Renal cortical epithelial cell (primary cell): ENCODE data around the gene SLC7A7. TPM values are rescaled to one million over a fixed set of nuclear protein-coding genes. Genes with fewer than 3 reads are reported as not detected.
"Not testable (repeated sequence)": the region's sequence is repeated elsewhere in the genome, so short reads cannot be mapped to it uniquely, and the experiment has no call there.

ENCODE experiments used
- DNase-seq: peaks from one replicate; pipeline ENCODE4 v3.0.0-alpha.2; 2011; ENCODE audit warnings: low read depth
- total RNA-seq: library from RNA; depleted of rRNA; stranded (reverse); fragments of >200 nt; gene quantifications from 2 replicates; pipeline ENCODE4 v1.2.3, GENCODE V29; 2014

Gene SLC7A7
- total RNA-seq, 1 donor from 2014 or later = 12.7 TPM

- no peak for DNase-seq
Observed at GRCh38 chr14:22843123-22843925, 28.1 kb upstream of the SLC7A7 start.

DNA sequence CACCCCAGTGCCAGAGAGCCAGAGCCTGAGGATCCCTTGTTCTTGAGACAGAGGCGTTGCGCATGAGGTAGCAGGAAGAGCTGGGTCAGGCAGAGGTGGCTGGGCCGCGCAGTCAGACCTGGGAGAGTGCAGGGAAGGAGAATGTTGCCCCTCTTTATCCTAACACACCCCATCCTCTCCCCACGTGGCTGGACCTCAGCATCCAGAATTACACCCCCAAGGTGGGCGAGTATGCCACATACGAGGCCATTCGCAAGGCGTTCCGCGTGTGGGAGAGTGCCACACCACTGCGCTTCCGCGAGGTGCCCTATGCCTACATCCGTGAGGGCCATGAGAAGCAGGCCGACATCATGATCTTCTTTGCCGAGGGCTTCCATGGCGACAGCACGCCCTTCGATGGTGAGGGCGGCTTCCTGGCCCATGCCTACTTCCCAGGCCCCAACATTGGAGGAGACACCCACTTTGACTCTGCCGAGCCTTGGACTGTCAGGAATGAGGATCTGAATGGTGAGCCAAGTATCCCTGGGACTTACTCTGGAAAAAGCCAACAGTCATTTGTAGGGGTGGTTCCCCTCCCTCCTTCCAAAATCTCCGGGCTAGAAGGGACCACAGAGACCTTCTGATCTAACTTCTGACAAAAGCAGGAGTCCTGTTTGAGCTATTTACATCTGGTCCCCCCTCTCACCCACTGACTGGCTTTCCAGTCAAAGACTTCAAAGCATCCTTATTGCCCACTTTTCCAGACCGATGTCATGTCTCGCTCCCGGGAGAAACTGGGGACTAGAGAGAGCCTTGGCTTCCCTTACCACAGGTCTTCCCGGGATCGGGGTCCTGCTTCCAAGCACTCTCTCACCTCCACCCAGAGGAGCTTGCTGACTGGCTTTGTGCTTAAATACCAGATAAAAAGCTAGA, 27.2 kb upstream of the SLC7A7 start:
- no peak for DNase-seq

GRCh38 chr14:22841769-22842168, 26.5 kb upstream of the SLC7A7 start:
- no peak for DNase-seq

DNA sequence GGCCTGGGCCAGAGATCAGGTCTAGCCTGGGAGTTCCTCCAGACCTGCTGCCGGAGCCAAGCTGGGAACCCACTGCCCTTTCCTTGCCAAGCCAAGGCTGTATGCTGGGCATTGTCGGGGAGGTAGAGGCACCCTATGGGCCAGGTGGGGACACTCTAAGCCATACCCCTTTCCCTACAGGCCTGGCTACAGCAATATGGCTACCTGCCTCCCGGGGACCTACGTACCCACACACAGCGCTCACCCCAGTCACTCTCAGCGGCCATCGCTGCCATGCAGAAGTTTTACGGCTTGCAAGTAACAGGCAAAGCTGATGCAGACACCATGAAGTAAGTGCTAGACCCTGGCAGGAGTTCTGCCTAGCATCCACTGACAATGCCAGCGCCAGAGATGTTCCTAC, 26.1 kb upstream of the SLC7A7 start:
- DNase-seq = no peak

GRCh38 chr14:22839159-22839779, 24.0 kb upstream of the SLC7A7 start:
- peak; percentile 52 for DNase-seq

DNA sequence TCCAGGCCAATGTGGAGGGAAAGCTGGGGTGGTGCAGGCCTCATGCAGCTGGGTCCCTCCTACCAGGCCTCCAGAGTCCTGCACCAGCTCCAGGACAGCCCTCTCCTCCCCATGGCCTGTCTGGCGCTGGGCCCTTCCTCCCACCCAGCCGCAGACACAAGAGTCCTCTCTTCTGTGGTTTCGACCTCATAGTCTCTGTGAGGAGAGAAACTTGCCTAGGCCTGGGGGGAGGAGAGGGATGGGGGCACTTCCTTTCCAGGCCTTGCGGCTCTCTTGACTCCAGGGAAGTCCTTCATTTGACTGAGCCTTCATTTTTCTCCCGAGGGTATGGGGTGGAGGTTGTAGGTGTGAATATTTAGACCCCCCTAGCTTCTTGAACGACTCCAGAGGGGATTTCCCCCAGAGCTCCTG, 23.4 kb upstream of the SLC7A7 start:
- no peak for DNase-seq

GRCh38 chr14:22837750-22838538, 22.7 kb upstream of the SLC7A7 start:
- DNase-seq = no peak

- DNase-seq = no peak
Observed at GRCh38 chr14:22837114-22837749, 22.0 kb upstream of the SLC7A7 start.

DNA sequence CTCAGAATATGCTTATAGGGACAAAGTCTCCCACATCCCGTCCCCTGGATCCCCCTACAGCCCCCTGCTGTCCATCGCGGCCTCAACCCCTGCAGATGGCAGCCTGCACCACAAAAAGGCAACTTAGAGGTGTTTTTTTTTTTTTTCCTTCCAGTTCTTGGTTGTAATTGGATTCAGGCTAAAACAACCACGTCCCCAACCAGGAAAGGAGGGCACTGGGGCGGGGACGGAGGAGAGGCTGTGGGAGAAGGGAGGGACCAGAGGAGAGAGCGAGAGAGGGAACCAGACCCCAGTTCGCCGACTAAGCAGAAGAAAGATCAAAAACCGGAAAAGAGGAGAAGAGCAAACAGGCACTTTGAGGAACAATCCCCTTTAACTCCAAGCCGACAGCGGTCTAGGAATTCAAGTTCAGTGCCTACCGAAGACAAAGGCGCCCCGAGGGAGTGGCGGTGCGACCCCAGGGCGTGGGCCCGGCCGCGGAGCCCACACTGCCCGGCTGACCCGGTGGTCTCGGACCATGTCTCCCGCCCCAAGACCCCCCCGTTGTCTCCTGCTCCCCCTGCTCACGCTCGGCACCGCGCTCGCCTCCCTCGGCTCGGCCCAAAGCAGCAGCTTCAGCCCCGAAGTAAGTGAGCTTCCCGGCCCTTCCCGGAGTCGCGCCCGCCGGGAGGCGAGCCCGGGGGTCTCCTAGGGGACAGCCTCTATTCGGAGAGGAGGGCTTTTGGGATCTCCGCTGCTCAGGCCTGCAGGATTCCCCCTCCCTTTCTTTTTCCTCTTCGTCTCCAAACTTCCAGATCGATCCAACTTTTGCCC, 21.3 kb upstream of the SLC7A7 start, which contains the start of gene MMP14:
TSS of gene MMP14 (plus strand) at position 285 of the 813 bp plus-strand sequence. CDS start at position 518, 233 bp downstream.
- DNase-seq = peak; percentile 75

GRCh38 chr14:22835505-22835904, 20.3 kb upstream of the SLC7A7 start:
- no peak for DNase-seq

- DNase-seq = no peak
Observed at GRCh38 chr14:22830443-22831010, 15.3 kb upstream of the SLC7A7 start.

DNA sequence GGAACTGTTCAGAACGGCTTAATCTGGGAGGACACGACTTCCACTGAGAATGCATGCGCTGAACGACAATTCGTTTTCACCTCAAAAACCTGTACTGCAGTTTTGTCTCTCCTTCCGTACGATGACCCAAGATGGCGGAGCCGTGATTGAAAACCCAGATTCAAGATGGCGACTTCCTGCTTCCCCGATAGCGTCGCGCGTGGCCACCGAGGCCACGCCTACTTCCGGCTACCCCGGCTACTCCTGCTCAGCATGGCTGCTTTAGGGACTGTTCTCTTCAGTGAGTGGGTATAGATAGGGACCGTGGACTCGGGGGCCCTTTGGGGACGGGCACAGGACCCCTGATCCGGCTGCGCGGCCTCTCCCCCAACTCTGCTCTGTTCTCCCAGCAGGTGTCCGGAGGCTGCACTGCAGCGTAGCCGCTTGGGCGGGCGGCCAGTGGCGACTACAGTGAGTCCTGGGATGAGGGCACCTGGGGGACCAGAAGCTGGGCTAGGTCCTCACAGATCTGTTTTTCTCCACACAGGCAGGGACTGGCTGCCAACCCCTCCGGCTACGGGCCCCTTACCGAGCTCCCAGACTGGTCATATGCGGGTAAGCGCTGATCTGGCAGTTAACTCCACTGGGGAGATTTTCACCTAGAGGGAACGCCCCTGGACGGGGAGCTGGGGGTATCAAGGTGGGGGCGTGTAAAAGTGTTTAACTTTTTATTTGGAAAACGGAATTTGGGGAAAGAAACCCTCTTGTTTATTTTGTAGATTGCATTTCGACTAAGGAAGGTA, 14.6 kb upstream of the SLC7A7 start, which contains the start of gene MRPL52:
TSS of gene MRPL52 (plus strand) at position 227 of the 782 bp plus-strand sequence. CDS start at position 253, 26 bp downstream.
- DNase-seq = peak; percentile 84

DNA sequence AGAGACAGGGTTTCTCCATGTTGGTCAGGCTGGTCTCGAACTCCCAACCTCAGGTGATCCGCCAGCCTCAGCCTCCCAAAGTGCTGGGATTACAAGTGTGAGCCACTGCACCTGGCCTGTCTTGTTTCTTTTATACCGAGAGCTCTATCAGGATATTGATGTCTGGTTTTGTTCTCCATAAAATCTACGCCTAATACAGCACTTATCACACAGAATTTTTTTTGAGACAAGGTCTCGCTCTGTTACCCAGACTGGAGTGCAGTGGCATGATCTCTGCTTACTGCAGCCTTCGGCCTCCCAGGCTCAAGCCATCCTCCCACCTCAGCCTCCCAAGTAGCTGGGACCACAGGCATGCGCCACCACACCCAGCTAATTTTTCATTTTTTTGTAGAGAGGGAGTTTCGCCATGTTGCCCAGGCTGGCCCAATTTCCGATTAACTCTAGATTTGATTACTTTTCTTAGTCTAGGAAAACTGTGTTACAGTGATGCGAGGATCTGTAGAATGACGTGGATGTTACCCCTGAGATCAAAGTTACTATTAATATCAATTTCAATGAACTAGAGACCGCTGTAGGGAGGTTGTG, 13.9 kb upstream of the SLC7A7 start:
- DNase-seq = not testable (repeated sequence)

DNA sequence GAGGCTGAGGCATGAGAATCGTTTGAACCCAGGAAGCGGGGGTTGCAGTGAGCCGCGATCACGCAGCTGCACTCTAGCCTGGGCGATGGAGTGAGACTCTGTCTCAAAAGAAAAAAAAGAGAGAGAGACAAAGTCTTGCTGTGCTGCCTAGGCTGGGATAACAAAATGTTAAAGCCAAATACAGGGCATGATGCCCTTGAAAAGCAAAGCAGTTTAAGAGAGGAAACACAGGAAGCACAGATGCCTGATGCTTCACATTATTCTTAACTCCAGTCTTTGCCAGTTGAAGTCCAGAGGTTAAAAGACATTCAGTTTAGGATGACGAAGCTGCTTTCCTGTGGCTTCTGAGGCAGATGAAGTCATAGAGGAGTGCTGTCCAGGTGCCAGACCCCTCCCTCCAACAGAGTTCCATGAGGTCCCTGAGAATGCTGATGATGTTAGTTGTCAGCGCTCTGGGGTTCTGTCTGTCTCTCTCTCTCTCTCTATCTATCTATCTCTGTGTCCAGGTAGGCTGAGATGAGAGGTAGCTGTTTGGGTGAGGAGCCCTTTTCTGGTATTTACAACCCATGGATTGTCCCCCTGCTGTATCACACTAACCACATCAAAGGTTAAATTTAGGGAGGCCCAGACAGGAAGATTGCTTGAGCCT, 9.6 kb upstream of the SLC7A7 start:
- DNase-seq = peak; percentile 94

- peak; percentile 80 for DNase-seq
Observed at GRCh38 chr14:22822571-22823098, 7.4 kb upstream of the SLC7A7 start.

DNA sequence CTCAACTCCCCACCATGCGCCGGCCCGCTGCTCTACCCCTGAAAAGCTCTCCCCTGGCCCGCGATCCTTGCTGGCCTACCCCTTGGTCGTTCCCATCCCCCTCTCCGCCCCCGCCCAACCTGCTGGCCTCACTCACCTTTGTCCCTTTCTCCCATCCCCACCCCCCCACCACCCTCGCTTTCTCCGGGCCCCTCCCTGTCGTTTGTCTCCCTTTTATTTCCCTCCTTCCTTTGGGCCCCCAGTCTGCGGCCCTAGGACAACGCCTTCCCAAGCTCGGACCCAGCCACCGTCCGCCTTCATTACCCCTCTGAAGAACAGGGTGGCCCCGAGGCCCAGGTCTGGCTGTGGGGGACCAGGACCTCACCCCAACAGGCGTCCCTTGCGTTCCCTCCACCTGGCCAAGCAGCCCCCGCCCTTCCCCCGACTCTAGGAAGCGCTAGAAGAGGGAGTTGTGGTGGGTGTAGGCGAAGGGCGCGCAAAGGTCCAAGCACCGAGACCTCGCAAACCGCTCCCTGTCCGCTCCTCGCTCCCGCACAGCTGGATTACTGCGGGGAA, 6.9 kb upstream of the SLC7A7 start:
- DNase-seq = no peak
